HS-27A (cell line): ENCODE data around the gene ANKRD13B.

ENCODE experiments used
- DNase-seq: peaks from one replicate; pipeline ENCODE4 v3.0.0-alpha.2; 2012; ENCODE audit warnings: low read depth, missing footprints

The ANKRD13B gene

DNA sequence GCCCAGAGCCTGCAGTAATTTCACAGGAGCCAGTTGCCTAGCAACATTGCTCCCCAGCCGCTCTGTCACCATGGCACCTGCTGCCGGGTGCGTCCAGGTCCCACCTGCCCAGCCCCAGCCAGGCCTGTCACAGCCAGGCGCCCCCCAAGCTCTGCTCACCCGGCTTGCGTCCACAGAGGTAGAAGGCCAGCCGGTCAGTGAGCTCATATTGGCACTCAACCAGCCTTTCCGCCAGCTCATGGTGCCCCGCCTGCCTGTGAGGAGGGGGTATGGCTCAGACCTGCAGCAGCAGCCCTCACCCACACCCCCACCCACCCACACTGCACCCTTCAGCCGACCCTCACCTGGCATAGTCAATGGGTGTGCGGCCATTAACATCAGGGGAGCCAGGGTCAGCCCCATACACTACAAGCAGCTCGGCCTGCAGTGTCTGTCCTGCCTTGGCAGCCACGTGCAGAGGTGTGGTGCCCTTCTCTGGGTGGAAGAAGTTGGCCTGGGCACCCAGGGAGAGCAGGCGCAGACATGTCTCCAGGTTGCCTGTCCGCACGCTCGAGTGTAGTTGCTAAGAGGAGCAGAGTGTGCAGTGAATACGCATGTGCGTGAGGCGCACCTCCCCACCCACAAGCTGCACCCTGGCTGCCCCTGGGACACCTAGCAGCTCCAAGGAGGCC lies 11.2 kb upstream of the ANKRD13B start:
- no peak for DNase-seq

DNA sequence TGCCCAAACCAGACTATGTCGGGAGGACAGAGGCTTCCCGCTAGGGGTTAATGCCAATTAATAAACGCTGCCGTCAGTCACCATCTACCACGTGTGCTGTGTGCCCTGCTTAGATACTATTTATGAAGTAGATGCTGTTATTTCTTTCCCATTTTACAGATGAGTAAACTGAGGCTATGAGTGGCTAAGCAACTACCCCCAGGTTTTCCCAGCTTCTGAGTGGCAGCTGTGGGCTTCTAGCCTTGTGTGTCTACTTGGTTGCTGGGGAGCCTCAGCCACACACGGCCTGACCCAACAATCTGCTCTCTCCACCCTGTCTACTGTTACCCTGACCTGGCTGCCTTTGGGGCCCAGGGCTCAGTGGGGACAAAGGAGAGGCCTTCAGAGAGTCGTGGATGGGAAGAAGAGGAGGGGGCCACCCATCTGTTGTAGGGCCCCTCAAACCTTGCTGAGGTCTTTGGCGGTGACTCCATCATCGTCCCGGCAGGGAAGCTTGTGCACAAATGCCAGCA lies 10.6 kb upstream of the ANKRD13B start:
- DNase-seq, result no peak

DNA sequence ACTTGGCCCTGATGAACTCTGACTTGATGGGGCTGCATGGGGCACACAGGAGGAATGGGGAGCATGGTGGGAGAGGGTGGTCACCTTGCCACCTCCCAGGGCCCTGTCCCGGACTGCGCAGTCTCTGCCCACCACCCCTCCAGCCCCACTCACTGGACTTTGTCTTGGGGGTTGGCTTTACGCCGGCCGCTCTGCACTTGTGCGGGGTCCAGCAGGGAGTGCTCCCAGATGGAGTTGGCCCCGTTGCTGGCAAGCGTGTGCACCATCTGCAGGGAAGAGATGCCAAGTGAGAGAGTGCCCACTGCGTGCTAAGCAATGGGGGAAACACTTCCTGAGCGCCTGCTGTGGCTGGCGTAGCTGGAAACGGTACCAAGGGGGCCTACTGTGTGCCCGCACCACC lies 10.2 kb upstream of the ANKRD13B start:
- no peak for DNase-seq

DNA sequence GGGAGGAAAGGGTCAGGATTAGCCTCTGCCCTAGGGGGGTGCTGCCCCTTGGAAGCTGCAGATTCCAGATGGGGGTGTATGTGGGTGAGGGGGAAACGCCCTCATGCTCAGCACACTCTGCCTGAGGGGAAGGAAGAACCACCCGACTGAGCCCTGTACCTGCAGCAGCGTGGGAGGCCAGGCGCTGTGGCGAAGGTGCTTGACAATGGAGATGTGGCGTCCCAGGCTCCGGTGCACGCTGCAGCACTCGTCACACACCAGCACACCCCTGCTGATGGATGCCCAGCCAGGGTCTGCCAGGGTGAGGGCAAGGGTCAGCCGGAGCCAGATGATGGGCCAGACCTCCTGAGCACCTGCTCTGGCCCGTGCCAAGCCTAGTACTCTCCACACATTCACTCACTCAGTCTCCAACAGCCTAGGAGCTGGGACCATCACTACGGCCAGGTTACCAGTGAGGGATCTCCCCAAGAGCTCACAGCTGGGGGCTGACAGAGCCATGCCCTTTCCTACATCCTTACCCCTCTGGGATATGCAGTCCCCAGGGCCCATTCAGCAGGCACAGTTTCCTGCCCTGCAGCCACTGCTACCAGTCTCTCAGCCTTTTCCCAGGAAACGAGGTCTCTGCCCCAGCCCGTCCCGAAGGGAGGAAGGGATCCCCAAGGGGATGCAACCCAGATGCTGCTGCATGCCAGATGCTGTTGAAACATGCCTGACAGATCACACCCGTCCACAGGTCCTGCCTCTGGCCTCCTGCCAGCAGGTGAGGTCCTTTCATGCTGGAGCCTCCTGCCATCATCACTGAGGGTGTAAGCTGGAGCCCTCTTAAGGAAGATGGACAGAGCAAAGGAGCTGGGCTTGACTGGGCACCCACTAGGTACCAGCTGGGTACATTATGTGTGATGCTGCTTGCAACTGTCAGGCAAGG lies 9.3 kb upstream of the ANKRD13B start:
- DNase-seq, result no peak

DNA sequence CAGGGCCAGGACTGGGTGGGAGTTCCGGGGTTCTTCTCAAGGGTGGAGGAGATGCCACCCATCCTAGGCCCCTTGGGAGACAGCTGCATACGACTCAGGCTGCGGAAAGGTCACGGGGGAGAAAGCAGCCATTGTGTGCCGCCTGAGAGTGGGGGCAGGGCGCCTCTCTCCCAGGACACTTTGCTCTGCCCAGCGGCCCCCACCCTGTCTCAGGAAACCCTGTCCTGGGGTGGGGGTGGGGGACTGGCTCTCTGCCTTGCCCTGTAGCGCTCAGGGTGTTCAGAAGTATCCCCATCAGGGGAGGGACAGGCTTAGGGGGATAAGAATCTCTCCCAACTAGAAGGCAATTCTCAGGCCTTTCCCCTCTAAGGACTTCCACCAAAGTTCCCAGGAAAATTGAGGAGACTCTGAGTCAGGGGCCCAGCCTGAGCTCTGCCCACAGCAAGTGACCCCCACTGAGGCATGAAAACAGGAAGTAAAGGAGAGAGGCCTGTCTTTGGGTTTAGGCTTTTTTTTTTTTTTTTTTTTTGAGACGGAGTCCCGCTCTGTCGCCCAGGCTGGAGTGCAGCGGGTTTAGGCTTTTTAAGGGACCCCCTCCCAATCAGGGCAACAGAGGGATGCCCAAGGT lies 8.4 kb upstream of the ANKRD13B start:
- DNase-seq, result no peak

DNA sequence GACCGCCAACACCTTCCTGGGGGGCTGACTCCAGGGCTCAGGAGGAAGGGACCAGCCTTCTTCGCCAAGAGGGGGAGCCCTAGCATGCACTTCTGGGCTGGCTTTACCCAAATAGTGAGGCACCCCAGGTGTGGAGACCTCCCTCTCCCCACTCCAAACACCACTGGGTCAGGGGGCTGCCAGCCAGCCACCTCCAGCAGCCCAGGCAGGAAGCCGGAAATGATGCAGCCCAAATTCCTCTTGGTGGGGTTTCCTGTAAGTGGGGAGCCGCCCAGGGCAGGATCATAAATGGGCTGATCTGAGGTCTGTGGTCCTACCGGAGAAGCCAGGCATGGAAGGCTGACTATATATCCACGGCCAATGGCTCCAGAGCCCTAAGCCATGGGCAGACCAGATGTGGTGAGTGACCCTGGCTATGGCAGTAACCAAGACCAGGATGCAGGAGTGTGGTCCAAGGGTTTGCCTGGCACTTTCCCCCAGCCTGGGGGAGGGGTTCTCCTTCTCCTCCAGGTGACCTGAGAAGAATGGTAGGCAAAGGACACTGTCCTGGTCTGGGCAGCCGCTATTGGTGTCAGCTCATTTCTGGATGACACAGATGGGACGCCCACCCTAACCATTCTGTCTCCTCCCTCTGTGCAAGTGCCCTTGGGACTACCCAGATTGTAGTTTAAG lies 7.7 kb upstream of the ANKRD13B start:
- no peak for DNase-seq

DNA sequence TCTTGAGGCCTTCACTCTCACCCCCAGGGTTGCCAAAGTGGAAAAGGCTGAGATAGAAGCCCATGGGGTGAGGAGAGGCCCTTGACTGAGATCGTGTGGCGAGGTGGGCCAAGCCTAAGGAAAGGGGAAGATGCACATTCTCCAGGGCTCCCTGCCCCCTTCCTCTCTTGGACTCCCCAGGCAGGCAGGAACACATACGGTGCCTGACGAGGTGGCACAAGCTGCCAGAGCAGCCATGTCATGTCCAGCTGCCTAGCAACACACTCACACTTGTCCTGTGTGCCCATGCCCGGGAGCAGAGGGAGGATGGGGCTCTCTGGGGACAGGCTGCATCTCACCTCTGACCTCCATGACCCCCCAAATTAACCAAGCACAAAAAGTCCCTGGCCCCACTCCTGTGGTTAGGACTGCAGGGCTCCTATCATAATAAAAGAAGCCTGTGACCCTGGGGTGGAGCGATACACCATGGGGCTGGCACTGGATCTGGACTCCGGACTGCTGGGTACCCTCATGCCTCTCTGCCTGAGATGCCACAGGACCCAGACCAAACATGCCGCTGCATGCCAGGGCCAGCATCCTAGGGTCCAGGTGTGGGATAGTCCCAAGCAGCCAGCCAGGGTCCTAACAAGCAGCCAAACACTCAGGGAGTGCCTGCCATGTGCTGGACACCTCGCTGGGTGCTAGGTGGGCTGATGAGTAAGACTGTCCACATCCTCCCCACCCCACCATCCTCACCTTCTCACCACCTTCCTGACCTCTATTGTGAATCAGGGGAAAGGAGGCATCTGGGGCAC lies 6.1 kb upstream of the ANKRD13B start:
- DNase-seq, result no peak

DNA sequence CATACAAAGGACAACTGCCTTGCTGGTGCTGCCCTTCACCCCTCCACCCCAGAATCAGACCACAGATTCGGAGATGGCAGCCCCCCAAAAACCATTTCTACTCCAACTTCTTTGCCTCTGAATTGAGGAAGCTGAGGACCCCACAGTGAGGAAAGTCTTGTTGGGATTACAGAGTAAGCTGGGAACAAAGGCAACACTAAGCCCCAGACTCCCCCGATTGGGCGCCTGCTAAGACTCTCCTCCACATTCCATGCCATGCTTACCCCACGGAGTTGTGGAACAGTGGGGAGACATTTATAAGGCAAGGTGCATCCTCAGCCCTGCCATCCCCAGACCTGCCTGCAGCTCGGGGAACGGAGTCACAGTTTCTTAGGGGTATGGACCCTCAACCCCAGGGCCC lies 5.3 kb upstream of the ANKRD13B start:
- no peak for DNase-seq

DNA sequence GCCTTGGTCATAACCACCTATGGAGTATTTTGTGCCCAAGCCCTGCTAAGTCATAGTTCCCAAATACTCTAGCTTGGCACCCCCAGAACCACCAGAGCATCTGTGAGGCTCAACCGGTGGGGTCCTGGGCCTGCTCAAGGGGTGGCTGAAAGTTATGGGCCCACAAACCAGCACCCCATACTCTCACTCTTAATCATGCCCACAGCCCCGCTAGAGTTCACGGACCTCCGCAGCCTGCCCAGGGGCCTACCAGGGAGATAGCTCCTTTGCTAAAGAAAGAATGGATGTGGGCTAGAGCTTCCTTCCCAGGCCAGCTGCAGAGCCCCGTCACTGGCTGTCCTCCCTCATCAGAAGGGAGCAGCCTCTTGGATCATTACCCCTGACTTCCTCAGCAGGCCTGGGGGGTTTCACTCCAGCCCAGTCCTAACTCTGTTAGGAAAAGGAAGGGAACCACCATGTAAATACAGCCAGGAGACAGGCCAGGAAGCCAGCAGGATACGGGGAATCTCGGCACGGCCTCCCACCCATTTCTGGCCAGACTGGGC lies 4.8 kb upstream of the ANKRD13B start:
- no peak for DNase-seq

DNA sequence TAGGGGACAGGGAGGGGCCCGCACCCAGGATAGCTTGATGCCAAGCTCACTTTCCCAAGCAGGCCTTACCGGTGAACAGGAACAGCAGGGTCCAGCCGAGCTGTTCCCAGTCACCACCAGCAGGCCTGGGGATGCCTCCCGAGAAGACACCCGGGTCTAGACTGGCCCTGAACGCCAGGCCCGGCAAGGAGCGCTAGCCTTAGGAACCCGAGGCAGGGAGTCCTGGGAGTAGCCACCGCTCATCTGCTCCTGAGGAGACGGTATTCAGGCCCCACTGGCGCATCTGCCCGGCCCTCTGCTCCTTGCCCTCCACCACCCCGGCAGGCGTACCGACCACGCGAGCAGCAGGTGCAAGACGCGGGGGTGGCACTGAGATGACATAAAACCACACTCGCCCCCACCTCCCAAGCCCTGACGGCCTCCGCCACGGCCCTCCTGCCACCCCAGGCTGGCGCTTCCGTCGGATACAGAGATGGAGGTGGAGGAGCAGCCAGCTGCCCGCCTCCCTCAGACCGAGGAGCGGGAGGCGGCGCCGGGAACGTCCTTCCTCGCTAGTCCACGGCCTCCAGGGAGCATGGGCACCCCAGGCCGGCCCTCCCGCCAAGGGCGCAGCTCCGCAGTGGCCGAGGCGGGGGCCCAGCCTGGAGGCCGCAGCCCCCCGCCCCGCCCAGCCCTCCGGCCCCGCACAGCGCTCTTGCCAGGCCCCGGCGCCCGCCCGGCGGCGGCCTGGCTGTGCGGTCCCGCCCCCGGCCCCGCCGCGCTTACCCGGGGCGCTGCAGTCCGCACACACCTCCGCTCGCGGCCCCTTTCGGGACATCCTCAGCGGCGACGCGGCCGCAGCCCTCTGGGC lies 4.1 kb upstream of the ANKRD13B start:
- DNase-seq, result no peak

DNA sequence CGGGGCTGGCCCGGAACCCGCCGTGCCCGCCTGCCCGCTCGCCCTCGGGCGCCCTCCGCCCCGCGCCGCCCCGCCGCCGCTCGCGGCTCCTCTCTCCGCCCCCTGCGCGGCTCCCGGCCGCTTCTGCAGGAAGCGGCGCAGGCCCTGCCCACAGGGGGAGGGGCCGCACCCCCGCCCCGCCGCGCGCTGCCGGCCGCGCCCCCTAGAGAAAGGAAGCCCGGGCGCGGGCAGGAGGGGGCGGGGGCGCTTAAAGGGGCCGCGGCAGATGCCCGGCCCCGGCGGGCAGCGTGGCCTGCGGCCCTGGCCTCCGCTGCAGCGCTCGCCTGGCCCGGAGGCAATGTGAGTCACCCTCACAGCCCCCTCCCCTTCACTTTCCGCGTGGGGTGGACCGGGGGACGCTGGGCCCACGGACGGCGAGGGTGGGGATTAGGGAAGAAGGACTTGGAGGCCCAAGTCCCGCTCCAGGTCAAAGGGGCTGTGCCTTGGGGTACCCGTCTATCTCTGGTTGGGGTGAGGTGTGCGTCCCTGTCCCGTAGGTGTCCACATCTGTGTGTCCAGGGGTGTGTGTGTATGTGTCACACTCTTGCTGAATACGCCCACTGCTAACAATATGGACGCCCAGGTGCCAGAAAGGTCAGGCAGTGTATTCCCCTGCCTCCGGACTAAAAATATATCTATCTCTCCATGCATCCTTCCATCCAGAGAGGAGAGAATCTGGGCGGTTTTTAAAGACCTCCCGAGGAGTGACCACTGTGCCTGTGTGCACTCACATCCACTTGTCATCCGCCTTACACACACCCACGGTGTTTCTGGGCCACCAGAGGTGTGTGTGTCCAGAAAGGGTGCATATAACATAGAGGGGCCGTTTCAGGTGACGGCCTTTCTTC lies 3.2 kb upstream of the ANKRD13B start, which contains the start of gene GIT1:
GIT1 (minus strand) TSS at position 125 of the 887 bp plus-strand sequence. CDS start 270 bp downstream, outside the sequence.
- DNase-seq, result no peak

DNA sequence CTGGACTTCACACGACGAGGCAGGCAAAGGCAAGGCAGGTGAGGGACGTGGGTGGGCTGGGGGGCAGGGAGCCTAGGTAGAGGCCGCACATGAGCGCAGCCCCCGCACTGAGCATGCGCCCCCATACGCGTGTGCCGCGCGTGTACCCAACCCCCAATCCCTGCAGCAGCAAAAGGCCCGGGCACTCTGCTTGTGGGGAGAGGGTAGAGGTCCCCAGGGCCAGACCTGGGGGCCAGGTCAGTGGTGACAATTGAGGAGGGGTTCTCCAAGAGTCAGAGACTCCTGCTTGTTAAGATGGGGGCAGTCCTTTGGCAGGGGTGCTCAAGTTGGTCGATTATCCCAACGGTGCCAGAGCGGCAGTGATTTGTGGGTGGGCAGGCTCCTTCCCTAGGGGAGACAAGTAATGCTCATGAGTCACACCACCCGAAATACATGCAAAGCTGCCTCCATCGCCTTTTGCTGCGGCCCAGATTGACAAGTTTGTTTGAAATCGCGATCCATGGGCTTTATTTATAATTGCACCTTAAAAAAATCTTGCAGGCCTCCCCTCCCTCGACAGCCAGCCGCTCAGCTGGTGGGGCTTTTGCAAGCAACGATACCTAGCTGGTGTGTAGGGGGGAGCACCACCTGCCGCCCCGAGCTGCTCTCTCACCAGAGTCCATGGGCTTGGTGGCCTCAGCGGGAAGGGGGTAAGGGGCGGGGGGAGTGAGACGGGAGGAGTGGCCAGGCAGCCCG lies 2.4 kb upstream of the ANKRD13B start:
- no peak for DNase-seq

DNA sequence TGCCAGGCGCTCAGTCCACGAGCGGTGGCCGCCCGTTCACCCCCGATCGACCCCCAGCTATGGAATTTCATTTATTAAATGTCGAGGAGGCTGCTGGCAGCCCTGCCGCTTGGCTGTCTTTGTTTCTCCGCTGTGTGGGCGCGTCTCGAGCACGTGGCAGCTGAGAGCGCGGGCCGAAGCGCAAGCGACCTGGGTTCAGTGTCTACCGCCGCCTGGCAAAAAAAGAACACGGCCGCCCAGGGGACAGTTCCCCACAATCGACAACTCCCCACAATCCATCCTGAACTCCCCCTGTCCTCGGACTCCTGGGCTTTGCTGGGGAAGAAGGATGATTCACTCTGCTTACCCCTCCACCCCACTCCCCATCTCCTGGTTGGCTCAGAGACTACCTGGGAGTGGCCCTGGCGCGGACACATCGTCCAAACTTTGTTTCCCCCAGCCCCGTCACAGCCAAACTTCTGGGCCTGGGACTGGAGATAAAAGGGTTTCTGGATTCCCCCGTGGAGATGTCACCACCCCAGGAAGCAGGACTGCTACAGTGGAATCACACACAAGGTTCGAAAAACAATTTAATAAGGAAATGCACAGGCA lies 1.7 kb upstream of the ANKRD13B start:
- DNase-seq, result no peak

DNA sequence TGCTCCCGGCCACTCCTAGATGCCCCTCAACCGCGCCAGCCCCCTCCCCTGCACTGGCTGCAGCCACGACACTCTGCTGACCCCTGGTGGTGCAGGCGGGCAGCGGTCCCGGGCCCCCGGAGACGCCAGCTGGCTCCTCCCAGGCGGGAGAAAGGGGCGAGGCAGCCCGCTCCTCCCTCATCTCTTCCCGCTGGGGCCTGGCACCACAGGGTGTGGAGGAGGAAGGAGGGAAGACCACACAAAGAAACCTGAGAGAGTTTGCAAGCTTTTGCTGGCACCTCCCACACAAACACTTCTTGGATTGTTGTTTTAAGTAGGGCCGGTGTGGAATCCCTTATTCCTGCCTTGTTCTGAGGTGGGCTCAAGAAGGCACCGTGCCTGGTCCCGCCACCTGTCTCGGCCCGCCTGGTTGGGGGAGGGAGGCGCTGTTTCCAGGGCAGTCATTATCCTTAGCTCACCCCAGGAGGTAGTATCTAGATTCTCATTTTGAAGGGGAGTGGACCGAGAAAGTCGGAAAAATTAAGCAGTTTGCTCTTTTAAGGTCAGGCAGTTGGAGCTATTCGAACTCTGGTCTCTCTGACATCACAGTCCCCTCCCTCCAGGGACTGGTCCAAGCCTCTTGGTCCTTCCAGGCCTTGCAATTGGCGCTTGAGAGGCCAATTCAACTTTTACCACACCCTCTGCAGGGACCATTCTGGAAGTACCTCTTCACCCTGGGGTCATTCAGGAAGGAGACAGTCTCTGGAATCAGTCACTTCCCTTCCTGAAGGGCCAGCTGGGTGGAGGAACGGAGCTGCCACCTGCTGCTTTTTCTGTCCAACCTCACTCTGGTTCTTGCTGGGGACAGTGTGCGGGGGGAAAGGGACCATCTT lies 959 bp upstream of the ANKRD13B start:
- DNase-seq, result no peak

DNA sequence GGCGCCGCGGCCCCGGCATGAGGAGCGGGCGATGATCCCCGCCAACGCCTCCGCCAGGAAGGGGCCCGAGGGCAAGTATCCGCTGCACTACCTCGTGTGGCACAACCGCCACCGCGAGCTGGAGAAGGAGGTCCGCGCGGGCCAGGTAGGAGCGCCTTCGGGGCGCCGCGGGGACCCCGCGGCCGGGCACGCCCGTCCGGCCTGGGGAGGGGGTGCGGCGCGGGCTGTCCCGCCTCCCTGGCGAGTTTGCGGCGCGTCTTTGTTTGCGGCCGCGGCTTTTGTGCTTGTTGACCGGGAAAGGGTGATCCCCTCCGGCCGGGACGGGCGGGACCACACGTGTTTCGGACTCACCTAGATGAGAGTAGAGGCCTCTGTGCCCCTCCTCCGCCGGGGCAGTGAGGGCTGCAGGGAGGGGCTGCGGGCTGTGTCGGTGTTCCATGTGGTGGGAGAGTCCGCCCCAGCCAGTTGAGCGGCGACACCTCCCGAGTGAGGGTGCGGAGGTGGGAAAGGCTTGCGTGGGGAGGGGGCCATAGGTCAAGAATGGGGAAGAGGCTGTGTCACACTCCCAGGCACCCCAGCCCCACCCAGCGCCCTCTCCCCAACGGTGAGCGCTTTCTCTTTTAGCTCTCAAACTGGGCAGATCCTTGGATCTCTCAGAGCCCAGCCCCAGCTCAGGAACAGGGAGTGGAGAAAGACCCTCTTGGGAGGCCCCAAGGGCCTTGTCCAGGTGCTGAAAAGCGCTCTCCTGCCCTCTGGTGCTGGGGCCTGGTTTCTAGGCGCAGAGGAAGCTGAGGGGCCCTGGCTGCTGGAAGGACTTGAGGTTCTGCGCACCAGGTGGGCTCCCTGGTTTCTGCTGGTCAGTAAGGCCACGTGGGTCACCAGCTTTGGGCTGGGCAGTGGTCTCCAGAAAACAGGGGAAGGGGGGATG lies 923 bp downstream of the ANKRD13B start:
- no peak for DNase-seq
